Right atrium auricular region (tissue), 2 donors: ENCODE measurements around the gene PSMD1. TPM values are rescaled to one million over a fixed set of nuclear protein-coding genes. Genes with fewer than 3 reads are reported as not detected.
A peak's percentile ranks its signal among the peaks of the same experiment; 100 is the strongest.

Source experiments
- DNase-seq: peaks from one replicate; pipeline ENCODE4 v3.0.0-alpha.2; 2019; ENCODE audit warnings: low spot score
- H3K27ac ChIP-seq, 2 donors: fragments of 200-600 bp; sonication (generic); 1 replicate in 1 of 2; 2 replicates in 1 of 2; pipeline ENCODE4 v1.5.1; 2016 to 2019
- H3K27me3 ChIP-seq, 2 donors: fragments of 200-600 bp; sonication (generic); one replicate each; pipeline versions ENCODE4 v1.5.1 to v1.6.0; 2017 to 2019
- H3K36me3 ChIP-seq: fragments of 200-600 bp; sonication (generic); one replicate; pipeline ENCODE4 v1.5.1; 2016
- H3K4me1 ChIP-seq, 2 donors: fragments of 200-600 bp; sonication (generic); one replicate each; pipeline versions ENCODE4 v1.5.1 to v1.6.0; 2017 to 2019
- H3K4me3 ChIP-seq, 2 donors: fragments of 200-600 bp; sonication (generic); 1 replicate in 1 of 2; 2 replicates in 1 of 2; pipeline ENCODE4 v1.5.1; 2017 to 2019; ENCODE audit warnings: mild to moderate bottlenecking in 1 of 2, moderate library complexity in 1 of 2
- H3K9me3 ChIP-seq, 2 donors: fragments of 200-600 bp; sonication (generic); one replicate each; pipeline ENCODE4 v1.5.1; 2019
- total RNA-seq, 2 donors: library from RNA; depleted of rRNA; stranded (reverse); fragments of >200 nt; gene quantifications; one replicate each; pipeline ENCODE4 v1.1.0, GENCODE V29; 2016
- TF ChIP-seq, protein P1 (sequence below), 2 donors: fragments of 200-600 bp; sonication (generic); IDR thresholded peaks; one replicate each; pipeline ENCODE4 v1.5.1; 2019; ENCODE audit warnings: antibody characterized with exemption in 2 of 2

Gene PSMD1
- 10 to 100 TPM; 53.1 to 75.4 TPM for total RNA-seq

DNA sequence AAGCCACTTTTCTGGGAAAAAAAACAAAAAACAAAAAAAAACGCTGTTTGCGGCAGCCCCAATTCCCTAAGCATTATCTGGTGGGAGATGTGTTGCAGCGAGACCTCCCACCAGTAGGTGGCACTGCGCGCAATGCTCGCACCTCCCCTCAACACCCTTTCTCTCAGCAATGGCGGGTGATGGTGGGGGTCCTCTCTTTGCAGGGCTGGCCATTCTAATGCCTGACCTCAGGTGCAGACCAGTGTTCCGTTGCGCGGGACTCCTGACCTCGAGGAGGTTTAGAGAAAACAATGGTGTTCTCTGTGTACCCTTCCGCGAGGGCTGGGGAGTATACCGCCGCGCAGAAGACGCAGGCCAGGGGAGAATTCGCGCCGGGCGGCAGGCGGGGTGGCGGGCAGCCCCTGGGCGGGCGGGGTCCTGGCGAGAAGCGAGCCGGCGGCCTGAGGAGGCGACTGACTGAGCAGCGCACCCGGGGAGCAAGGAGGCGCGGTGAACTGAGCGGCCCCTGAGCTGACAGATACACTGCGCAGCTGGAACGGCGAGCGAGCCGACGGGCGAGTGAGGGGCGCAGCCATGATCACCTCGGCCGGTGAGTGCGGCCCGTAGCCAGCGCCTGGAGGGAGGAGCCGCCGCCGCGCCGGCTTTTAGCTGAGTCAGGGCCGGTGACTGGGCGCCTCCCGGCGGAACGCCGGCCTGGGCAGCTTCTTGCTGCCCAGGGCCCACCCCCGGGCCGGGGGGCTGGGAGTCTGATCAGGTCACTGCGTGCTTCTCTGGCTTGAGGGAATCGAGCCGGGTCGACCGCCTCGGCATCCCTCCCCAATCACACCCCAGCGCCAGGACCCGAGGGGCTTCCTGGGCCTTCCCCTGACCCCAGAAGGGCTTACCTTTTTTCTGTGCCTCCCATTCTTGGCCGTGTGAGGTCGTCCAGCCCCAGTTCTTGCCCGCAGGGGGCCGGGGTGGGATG, at the start of gene PSMD1:
Gene PSMD1, plus strand, starts transcription at position 415 of the 964 bp plus-strand sequence. Its CDS starts 159 bp downstream, at position 574.
- peak within 1 kb of the TSS; percentile 89 to 91 for H3K4me3 ChIP-seq
- H3K27me3 ChIP-seq = no peaks in the 10 kb centered on the region
- peak within 1 kb of the TSS; percentile 92 to 93 for H3K27ac ChIP-seq
- H3K36me3 ChIP-seq = no peaks in the 10 kb centered on the region
- peak; percentile 93 for DNase-seq
- H3K9me3 ChIP-seq = no peaks in the 10 kb centered on the region
- H3K4me1 ChIP-seq = peaks cover 0 to 31% of the 10 kb centered on the region in 2 donors
- TF ChIP-seq, protein P1, sequence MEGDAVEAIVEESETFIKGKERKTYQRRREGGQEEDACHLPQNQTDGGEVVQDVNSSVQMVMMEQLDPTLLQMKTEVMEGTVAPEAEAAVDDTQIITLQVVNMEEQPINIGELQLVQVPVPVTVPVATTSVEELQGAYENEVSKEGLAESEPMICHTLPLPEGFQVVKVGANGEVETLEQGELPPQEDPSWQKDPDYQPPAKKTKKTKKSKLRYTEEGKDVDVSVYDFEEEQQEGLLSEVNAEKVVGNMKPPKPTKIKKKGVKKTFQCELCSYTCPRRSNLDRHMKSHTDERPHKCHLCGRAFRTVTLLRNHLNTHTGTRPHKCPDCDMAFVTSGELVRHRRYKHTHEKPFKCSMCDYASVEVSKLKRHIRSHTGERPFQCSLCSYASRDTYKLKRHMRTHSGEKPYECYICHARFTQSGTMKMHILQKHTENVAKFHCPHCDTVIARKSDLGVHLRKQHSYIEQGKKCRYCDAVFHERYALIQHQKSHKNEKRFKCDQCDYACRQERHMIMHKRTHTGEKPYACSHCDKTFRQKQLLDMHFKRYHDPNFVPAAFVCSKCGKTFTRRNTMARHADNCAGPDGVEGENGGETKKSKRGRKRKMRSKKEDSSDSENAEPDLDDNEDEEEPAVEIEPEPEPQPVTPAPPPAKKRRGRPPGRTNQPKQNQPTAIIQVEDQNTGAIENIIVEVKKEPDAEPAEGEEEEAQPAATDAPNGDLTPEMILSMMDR (IDR thresholded peaks at IDR 0.05) = peak; percentile 93 to 97

DNA sequence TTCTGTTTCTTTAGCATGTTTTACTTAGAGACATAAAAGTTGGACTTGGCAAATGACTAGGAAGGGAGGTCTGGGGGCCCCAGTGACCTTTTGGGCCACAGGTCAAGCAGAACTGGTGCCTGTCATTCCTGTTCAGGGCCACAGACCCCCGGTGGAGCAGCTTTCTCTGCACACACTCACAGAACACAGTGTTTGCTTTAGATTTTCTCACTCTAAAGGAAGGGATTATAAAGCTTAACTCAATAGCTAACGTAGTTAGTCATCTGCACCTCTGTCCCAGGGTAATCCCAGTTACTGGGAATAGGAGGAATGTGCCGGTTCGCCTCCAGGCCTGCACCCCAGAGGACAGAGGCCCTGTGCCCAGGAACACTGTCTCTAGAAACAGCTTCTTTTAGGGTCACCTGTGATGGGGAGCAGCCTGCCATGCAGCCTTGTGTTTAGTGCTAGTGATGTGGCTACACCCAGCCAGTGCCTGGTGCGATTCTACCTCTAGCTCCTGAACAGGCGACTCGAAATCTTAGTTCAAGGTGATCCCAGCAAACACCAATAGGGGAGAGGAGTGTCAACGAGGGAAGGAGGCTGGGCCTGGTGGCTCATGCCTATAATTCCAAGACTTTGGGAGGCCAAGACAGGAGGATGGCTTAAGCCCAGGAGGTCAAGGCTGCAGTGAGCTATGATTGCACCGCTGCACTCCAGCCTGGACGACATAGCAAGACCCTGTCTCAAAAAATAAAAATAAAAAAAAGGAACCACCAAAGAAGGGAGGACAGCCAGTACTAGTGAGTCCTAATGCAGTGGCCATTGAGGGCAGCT, 49.2 kb upstream of the PSMD1 start:
- Histone ChIP-seq H3K9me3 (no peaks in the 10 kb centered on the region), H3K4me3 (no peak overlapping the region), H3K27ac (no peak overlapping the region), H3K4me1 (no peaks in the 10 kb centered on the region), H3K36me3 (no peaks in the 10 kb centered on the region), H3K27me3 (no peaks in the 10 kb centered on the region)
- TF ChIP-seq, protein P1 (IDR thresholded peaks at IDR 0.05) = no peak
- no peak for DNase-seq

DNA sequence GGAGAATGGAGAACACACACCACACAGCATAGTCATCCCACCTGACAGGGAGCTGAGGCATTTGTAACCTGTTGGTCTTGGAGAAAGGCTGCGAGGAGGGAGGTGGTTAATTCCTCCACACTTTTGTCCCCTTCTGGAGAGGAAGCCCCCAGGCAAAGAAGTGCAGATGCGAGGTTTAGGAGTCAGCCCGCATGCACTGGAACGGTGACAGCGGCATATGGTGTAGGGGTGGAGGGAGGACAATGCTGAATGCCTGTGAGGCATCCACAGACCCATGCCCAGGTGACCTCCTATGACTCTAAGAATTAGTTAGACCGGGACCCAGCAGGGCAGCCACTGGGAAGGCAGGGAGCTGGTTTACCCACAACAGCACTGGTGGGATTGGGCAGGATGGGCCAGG, 48.5 kb upstream of the PSMD1 start:
- no peaks in the 10 kb centered on the region for H3K4me1 ChIP-seq
- TF ChIP-seq, protein P1 (IDR thresholded peaks at IDR 0.05) = no peak
- H3K36me3 ChIP-seq = no peaks in the 10 kb centered on the region
- no peaks in the 10 kb centered on the region for H3K9me3 ChIP-seq
- no peak overlapping the region for H3K4me3 ChIP-seq
- H3K27me3 ChIP-seq = no peaks in the 10 kb centered on the region
- no peak for DNase-seq
- no peak overlapping the region for H3K27ac ChIP-seq

DNA sequence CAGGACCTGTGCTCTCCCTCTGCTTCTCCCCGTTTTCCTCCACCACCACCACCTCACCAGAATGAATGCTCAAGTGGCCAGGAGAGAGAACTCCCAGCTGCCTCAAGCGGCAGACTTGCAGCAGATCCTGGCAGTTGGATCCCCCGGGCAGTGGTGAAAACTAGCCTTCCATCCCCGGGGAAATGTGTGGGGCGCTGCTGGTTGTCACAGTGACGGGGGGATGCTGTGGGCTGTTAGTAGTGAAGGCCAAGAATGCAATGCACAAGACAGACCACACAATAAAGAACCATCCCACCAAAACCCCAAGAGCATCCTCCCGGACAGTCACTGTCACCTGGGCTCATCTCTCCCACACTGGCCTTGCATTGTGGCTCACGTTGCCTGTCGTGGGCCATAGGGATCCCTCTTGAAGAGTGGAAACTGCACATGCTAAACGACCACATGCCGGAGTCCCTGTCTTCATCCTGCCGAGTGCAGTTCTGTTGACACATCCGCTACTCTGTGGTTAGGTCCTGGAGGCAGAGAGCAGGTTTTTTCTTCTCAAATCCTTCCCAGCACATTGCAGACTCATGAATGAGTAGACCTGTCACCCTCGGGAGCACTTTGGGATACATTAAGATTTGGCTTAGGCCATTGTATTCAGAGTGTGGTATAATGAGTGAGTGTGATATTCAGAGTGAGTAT, 47.3 kb upstream of the PSMD1 start:
- Histone ChIP-seq H3K4me3 (no peak overlapping the region), H3K27me3 (no peaks in the 10 kb centered on the region), H3K27ac (no peak overlapping the region), H3K4me1 (no peaks in the 10 kb centered on the region), H3K36me3 (no peaks in the 10 kb centered on the region), H3K9me3 (no peaks in the 10 kb centered on the region)
- no peak for DNase-seq
- TF ChIP-seq, protein P1 (IDR thresholded peaks at IDR 0.05) = no peak

DNA sequence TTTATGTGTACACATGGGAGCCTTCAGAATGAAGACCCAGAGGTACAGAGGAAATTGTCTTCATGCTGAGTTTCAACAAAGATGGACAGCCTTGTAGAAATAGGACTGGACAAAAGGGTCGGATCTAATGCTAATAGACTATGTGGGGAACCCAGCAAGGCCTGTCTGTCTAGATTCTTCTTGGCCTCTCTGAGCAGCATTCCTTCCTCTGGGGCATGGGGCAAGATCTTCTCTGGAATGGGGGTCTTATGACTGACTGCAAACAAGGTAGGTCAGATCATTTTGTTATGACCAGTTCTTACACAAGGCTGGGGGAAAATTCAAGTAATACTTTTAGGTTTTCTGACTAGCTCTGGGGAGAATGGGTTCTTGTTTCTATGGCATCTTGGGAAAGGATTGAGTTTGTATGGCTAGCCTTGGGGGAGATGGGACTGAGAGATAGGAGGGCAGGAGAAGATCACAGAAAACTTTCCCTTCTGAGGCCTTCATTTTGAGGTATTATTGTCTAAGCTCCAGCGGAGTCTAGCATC, 46.4 kb upstream of the PSMD1 start:
- Histone ChIP-seq H3K27me3 (no peaks in the 10 kb centered on the region), H3K27ac (no peak overlapping the region), H3K9me3 (no peaks in the 10 kb centered on the region), H3K4me1 (no peaks in the 10 kb centered on the region), H3K36me3 (no peaks in the 10 kb centered on the region), H3K4me3 (no peak overlapping the region)
- TF ChIP-seq, protein P1 (IDR thresholded peaks at IDR 0.05) = no peak
- DNase-seq = no peak
